GM19240 (cell line): ENCODE measurements around the gene SECISBP2L.
"Not testable (repeated sequence)": the region's sequence is repeated elsewhere in the genome, so short reads cannot be mapped to it uniquely, and the experiment has no call there.

Experiments used
- DNase-seq: peaks from one replicate; pipeline ENCODE4 v3.0.0; 2011; ENCODE audit warnings: low spot score; ENCODE audit not compliant: insufficient read length

The SECISBP2L gene

GRCh38 chr15:48993380-48993779, 52.9 kb downstream of the SECISBP2L start:
- DNase-seq, result no peak

- no peak for DNase-seq
These were observed 53.7 kb downstream of the SECISBP2L start for GRCh38 chr15:48992545-48992944.

DNA sequence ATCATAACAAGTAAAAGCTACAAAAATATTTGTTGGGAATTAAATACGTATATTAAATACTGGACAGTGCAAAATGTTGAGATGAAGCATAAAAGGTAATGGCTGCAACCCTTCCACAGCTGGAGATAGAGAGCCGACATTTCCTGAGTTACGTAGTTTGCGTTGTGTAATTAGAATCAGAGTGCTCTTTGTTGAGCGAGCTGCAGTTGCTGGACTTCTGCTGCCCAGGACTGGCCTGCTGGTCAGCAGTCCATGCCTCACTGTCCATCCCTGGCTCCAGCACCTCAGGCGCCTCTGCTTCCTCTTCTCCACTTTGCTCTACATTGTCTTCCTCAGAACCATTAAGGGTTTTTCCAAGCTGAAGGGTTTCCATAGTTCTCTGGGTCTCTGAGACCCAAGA, 54.1 kb downstream of the SECISBP2L start:
- no peak for DNase-seq

- no peak for DNase-seq
These were observed 57.1 kb downstream of the SECISBP2L start for GRCh38 chr15:48989170-48989569.

DNA sequence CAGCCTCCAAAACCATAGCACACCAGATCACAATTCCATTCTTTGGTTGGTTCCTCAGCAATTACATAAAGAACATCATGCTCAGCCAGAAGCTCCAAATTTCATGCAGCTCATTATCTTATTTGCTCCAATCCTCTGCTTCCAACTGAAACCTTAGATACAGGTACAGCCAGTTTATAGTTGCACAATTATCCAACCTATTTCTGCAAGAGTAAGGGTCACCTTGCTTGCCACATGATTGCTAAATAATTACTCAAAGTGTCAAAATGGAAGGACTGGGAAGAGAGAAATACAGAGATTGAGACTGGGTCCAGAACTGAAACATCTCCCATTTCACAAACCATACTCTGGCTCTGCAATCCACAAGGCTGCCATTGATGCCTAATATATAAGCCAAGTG, 59.1 kb downstream of the SECISBP2L start:
- no peak for DNase-seq

DNA sequence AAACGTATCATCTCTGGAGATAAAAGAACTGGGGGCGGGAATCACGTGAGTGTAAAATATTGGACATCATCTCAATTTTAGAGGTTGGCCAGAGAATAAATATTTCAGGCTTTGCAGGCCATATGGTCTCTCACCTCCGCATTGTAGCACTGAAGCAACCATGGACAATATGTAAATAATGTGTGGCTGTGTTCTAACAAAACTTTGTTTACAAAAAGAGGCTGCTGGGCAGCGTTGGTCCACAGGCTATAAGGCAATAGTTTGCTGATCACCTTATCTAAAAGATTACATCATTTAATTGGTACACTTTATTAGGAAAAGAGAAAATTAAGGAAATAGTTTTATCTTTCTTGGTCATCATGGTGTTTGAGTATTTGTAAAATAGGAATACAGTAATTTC, 60.0 kb downstream of the SECISBP2L start:
- DNase-seq, result no peak

- no peak for DNase-seq
These were observed 60.7 kb downstream of the SECISBP2L start for GRCh38 chr15:48985516-48985915.

GRCh38 chr15:48984811-48985352, 61.4 kb downstream of the SECISBP2L start:
- DNase-seq, result no peak

DNA sequence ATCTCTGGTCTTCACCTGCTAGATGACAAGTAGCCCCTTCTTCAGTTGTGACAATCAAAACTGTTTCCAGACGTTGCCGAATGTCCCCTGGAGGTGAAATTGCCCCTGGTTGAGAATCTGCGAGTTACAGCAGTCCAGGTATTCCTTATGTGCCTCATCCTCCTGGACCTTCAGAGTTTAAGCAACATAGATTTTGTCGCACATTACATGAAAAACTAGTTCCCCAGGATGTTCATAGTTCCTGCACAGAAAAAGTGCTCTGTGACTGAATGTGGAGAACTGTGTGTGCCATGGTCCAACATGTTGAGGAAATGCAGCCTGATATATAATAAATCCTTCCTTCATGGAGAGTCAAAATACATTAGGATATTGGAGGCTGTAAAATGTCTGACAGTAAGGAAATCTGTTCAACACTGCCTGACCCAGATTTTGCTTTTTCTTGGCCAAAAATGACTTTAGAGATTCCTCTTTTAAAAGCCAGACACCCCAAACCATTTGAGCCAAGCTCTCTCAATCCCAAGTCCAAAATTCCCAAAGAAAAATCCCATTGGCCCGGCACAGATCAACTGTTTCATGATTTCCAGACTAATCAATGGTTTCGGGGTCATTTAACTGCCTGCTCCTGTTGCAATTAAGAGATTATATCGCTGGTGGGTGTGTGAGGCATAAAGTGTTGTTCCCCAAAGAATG, 62.1 kb downstream of the SECISBP2L start:
- DNase-seq, result no peak

- no peak for DNase-seq
These were observed 62.9 kb downstream of the SECISBP2L start for GRCh38 chr15:48983300-48983699.

- DNase-seq, result no peak
These were observed 64.3 kb downstream of the SECISBP2L start for GRCh38 chr15:48981941-48982340.

DNA sequence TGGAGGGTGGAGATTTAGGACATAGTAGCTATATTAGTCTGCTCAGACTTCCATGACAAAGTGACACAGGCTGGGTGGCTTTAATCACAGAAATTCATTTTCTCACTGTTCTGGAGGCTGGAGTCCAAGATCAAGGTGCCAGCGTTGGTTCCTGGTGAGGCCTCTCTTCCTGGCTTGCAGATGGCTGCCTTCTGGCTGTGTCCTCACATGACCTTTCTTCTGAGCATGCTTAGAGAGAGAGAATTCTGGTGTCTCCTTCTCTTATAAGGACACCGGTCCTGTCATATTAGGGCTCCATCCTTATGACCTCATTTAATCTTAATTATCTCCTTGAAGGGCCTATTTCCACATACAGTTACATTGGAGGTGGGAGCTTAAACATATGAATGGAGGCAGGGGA, 67.6 kb downstream of the SECISBP2L start:
- DNase-seq, result no peak

- DNase-seq, result no peak
These were observed 69.7 kb downstream of the SECISBP2L start for GRCh38 chr15:48976444-48977088.

DNA sequence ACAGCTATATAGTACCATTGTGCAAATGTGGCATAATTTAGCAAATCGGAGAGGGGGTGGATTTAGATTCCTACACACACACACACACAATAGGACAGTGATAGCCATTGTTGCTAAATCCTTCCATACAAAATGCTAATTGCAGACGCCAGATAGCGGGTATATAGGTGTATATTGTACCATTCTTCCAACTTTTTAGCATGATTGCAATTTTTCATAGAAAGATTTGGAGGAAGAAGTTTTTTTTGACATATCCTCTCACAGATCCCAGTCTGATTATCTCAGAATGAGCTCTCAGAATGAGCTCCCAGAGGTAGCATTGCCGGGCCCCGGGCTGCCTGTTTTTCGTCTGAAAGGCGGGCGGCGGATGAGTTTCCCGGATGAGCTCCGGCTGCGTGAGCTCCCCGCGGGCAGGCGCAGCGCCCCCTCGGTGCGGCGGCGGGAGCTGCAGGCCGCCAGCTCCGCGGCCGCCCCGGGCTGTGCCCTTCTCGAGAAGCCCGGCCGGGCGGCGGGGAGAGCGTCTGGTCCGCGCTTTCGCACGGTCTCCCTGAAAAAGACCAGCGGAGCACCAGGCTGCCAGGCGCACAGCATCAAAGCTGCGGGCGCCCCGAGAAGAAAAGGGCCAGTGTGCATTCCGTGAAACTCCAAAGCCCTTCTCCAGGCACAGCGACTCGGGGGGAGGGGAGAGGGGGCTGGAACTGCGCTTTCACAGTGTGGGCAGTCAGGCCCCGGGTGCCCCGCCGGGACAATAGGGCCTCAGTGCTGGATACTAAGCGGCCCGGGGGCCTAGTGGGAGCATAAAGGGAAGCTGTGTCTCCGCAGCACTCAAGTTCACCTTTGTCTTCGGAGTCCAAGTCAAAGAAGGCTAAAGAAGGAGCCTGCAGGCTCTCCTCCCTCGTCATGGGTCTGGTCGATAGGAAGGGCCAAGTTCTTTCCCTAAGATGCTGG, 70.5 kb downstream of the SECISBP2L start:
- DNase-seq, result peak; percentile 66

- DNase-seq, result no peak
These were observed 71.4 kb downstream of the SECISBP2L start for GRCh38 chr15:48974882-48975281.

DNA sequence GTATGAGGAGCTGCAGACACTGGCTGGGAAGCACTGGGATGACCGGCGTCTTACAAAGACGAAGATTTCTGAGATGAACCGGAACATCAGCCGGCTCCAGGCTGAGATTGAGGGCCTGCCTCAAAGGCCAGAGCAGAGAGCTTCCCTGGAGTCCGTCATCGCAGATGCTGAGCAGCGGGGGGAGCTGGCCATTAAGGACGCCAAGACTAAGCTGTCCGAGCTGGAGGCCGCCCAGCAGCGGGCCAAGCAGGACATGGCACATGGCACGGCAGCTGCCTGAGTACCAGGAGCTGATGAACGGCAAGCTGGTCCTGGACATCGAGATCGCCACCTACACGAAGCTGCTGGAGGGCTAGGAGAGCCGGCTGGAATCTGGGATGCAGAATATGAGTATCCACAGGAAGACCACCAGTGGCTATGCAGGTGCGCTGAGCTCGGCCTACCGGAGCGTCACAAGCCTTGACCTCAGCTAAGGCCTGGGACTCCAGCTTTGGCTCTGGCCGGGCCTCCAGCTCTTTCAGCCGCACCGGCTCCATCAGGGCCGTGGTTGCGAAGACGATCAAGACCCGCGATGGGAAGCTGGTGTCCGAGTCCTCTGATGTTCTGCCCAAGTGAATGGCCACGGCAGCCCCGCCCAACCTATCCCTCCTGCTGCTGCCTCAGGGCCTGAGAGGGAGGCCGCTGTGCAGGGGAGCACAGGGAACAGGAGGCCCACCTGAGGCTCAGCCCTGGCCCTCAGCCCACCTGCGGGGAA, 73.3 kb downstream of the SECISBP2L start:
- DNase-seq, result no peak

GRCh38 chr15:48970926-48971325, 75.3 kb downstream of the SECISBP2L start:
- DNase-seq, result not testable (repeated sequence)

DNA sequence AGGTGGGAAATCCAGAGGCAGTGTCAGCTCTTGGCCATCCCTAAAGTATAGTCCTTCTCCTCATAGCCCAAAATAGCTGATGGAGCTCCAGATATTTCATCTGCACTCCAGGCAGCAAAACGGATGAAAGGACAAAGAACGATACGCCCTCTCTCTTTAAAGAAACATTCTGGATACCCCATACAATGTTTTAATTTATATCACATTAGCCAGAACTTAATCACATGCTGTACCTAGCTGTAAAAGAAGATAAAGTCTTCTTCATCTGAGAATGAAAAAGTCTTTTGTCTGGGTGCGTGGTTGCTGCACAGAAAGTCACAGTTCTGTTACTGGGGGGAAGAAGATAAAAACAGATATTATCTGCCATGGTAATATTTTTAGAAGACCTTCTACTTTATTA, 78.2 kb downstream of the SECISBP2L start:
- DNase-seq, result no peak

GRCh38 chr15:48967336-48967735, 78.9 kb downstream of the SECISBP2L start:
- DNase-seq, result no peak

DNA sequence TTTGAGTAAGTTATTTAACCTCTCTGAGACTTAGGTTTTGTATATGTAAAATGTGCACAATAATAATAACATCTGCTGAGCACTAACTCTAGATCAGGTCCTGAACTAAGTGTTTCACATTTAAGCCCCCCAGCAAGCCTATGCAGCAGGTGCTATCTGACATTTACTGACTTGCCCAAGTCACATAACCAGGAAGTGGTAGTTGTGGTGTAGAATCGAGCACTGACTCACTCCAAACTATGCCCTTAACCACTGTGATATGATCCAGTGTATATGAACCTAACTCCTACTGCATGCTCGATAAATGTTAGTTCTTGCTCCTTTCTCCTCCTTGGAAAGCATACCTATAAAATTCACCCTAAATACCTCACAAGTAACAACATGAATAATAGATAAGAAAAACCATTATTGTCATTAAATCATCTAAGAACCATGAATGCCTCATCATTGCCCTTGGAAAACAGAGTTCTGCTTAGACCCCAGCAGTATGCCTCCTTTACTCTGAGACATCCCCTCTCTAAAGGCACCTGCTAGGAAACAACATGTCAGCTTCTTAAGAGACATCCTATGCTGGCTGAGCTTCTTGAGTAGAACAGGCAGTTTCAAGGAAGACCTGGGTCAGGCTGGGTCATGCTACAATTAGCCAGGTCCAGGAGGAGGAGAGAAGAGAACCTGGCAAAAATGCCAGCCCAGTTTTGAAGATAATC, 79.5 kb downstream of the SECISBP2L start:
- DNase-seq, result no peak
